Activated naive CD8-positive, alpha-beta T cell treated with anti-CD3 and anti-CD28 coated beads for 36 hours (primary cell): ENCODE data around the gene EPG5. TPM values are rescaled to one million over a fixed set of nuclear protein-coding genes. Genes with fewer than 3 reads are reported as not detected.
"Not testable (repeated sequence)": the region's sequence is repeated elsewhere in the genome, so short reads cannot be mapped to it uniquely, and the experiment has no call there.

Experiments
- DNase-seq: peaks from one replicate; pipeline ENCODE4 v3.0.0; 2021
- H3K27ac Mint-ChIP-seq: one replicate; pipeline ENCODE4 v1.8.0; 2022; ENCODE audit warnings: mild to moderate bottlenecking, moderate library complexity, mixed read lengths
- H3K27me3 Mint-ChIP-seq: one replicate; pipeline ENCODE4 v1.8.0; 2022; ENCODE audit warnings: mild to moderate bottlenecking, mixed read lengths
- H3K36me3 Mint-ChIP-seq: one replicate; pipeline ENCODE4 v1.8.0; 2021; ENCODE audit warnings: mild to moderate bottlenecking, mixed read lengths
- H3K4me1 Mint-ChIP-seq: one replicate; pipeline ENCODE4 v1.8.0; 2021; ENCODE audit warnings: mixed read lengths
- H3K4me3 Mint-ChIP-seq: one replicate; pipeline ENCODE4 v1.8.0; 2022; ENCODE audit warnings: mild to moderate bottlenecking, moderate library complexity, mixed read lengths
- H3K9me3 Mint-ChIP-seq: one replicate; pipeline ENCODE4 v1.8.0; 2022; ENCODE audit warnings: mixed read lengths
- total RNA-seq, 2 experiments: library from RNA; stranded (reverse); gene quantifications; one replicate each; pipeline ENCODE4 v1.2.3, GENCODE V29; 2021

The EPG5 gene
- total RNA-seq, 2 experiments from 2014 or later, result 12.9 to 13.8 TPM

DNA sequence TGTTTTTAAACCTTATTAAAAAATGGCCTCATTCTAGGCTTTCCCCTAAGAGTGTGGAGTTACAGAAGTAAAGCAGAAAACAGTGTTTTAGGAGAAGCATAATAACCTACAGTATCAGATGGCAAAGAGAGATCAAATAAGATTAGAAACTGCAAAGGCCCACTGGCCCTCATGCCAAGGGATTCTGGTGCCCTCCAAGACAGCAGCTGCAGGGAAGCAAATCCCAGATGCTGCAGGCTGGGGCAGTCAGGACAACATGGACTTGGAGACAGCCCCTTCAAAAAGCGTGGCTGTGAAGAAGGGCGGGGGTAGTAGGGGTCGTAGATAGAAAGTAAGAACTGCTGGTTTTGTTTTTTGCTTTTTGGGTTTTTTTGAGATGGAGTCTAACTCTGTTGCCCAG, 28.3 kb upstream of the EPG5 start:
- H3K27me3 Mint-ChIP-seq, result no peaks in the 10 kb centered on the region
- peak overlapping the region; percentile 26 for H3K27ac Mint-ChIP-seq
- H3K9me3 Mint-ChIP-seq, result peaks cover 3% of the 10 kb centered on the region

DNA sequence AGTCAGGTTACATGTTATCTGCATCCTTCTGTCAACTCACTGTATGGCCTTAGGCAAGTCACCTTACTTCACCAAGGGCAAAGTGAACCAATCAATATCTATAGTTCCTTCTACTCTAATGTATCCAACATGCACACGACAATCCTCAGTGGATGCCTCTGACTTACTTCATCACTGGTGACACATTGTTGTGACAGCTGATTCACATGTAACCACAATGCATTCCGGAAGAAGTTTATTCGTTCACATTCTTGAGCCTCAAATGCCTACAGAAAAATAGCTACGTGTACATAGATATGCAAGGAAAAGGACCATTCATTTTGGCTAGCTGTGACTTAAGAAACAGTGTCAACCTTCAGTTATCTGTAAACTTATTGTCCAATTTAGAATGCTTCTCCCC, 26.3 kb upstream of the EPG5 start:
- Mint-ChIP-seq H3K27ac (no peak overlapping the region), H3K36me3 (peaks cover 37% of the 10 kb centered on the region), H3K9me3 (peaks cover 3% of the 10 kb centered on the region), H3K4me3 (no peak overlapping the region), H3K27me3 (no peaks in the 10 kb centered on the region), H3K4me1 (peaks cover 14% of the 10 kb centered on the region)
- DNase-seq, result no peak

More for the DNA sequence above, 28.3 kb upstream of the EPG5 start:
- H3K4me3 Mint-ChIP-seq, result no peak overlapping the region
- H3K4me1 Mint-ChIP-seq, result peaks cover 25% of the 10 kb centered on the region
- DNase-seq, result no peak
- peaks cover 47% of the 10 kb centered on the region for H3K36me3 Mint-ChIP-seq

DNA sequence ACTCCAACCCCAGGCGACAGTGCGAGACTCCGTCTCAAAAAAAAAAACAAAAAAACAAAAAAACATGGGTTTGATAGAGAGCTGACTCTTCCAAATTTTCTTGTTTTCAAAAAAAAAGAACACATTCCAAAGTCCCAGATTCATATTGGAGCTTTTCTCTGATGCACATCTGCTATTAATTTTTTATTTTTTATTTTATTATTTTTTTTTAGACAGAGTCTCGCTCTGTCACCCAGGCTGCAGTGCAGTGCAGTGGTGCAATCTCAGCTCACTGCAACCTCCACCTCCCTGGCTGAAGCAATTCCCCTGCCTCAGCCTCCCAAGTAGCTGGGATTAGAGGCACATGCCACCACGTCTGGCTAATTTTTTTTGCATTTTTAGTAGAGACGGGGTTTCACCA, 25.4 kb upstream of the EPG5 start:
- H3K27ac Mint-ChIP-seq, H3K27me3 Mint-ChIP-seq, DNase-seq, H3K4me1 Mint-ChIP-seq, H3K4me3 Mint-ChIP-seq, H3K9me3 Mint-ChIP-seq: not testable (repeated sequence)
- H3K36me3 Mint-ChIP-seq, result peaks cover 31% of the 10 kb centered on the region

DNA sequence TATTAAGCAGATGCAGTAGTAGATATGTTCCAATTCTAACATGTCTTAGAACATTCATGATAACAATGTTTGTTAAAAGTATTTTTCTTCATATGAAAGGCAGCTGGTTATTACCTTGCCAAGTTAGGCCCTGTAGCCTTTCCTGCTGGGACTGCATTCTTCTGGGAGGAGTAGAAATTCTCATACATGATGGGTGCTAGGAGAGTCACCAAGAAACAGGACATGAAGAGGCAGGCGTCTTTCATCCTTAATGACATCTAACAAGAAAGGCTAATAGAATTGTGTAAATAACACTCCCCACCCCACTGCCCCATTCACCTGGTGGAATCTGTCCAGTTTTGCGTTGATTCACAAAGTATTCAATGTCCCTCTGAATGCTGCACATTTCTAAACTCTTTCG, 24.7 kb upstream of the EPG5 start:
- no peak for DNase-seq
- H3K4me3 Mint-ChIP-seq, result no peak overlapping the region
- no peaks in the 10 kb centered on the region for H3K9me3 Mint-ChIP-seq
- H3K27me3 Mint-ChIP-seq, result no peaks in the 10 kb centered on the region
- H3K36me3 Mint-ChIP-seq, result peaks cover 26% of the 10 kb centered on the region
- peaks cover 2% of the 10 kb centered on the region for H3K4me1 Mint-ChIP-seq
- no peak overlapping the region for H3K27ac Mint-ChIP-seq

DNA sequence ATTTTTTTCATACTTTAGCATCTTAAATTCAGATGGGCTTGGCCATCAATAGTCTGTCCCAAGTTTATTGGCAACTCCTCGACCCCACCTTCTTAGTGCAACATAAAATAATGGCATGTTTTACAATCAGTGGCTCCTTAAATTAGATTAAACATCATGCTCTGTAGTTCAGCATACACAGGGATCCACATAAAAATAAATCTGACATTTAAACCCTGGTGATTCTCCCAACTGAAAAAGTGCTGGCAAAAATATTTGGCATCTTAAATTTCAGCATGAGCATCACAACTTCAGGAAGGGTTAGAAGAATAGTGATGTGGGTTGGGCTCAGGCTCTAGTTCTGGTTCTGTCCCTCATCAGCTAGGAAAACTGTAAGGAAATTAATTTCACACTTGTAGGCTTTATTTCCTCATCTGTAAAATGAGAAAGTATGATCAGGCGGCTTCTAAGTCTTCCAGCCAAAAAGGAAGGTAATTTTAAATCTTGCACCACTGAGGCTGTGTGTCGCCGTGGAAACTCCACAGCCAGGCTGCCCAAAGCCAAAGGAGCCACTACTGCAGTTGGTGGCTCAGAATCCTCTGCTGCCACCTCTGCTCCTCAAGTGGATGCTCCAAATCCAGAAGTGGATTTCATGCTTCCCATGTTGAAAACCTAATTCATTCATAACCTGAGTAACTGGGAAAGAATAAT, 17.6 kb upstream of the EPG5 start:
- peaks cover 7% of the 10 kb centered on the region for H3K36me3 Mint-ChIP-seq
- H3K4me3 Mint-ChIP-seq, result no peak overlapping the region
- H3K27me3 Mint-ChIP-seq, result no peaks in the 10 kb centered on the region
- DNase-seq, result no peak
- H3K9me3 Mint-ChIP-seq, result no peaks in the 10 kb centered on the region
- H3K27ac Mint-ChIP-seq, result no peak overlapping the region
- peaks cover 3% of the 10 kb centered on the region for H3K4me1 Mint-ChIP-seq

DNA sequence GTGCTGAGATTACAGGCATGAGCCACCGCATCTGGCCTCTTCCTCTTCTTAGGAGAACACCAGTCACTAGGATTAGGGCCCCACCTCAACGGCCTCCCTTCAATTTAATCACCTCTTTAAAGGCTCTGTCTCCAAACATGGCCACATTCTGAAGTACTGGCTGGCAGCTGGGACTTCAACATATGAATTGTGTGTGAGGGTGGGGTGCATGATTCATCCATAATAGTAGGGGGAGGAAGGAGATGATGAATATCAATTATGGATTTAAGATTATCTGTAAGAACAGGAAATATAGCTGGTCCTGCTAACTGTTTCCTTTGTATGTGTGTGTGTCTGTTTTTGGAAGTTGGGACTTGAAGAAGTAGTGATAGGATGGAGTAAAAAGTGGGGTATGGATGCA, 14.7 kb upstream of the EPG5 start:
- Mint-ChIP-seq H3K36me3 (no peaks in the 10 kb centered on the region), H3K9me3 (no peaks in the 10 kb centered on the region), H3K4me3 (no peak overlapping the region), H3K27ac (no peak overlapping the region), H3K27me3 (no peaks in the 10 kb centered on the region), H3K4me1 (peaks cover 3% of the 10 kb centered on the region)
- DNase-seq, result no peak

DNA sequence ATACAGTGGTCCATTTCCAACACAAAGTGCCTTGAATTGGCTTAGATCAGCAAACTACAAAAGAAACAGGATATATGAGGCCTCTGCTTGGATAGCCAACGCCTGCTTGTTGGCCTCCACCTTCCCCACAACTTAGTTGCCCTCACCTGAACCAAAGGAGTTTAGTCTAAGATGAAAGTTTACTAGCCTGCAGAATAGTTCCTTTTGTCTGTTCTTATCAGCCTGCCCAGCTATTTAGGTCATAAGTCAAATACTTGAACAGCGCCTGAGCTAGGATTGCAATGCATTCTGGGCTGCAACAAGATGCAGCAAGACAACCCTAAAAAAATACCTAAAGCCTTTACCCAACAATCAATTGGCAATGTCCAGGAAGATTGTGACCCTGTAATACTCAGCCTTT, 13.1 kb upstream of the EPG5 start:
- Mint-ChIP-seq H3K4me1 (peaks cover 3% of the 10 kb centered on the region), H3K9me3 (no peaks in the 10 kb centered on the region), H3K36me3 (no peaks in the 10 kb centered on the region), H3K27me3 (no peaks in the 10 kb centered on the region), H3K27ac (no peak overlapping the region), H3K4me3 (no peak overlapping the region)
- DNase-seq, result no peak

DNA sequence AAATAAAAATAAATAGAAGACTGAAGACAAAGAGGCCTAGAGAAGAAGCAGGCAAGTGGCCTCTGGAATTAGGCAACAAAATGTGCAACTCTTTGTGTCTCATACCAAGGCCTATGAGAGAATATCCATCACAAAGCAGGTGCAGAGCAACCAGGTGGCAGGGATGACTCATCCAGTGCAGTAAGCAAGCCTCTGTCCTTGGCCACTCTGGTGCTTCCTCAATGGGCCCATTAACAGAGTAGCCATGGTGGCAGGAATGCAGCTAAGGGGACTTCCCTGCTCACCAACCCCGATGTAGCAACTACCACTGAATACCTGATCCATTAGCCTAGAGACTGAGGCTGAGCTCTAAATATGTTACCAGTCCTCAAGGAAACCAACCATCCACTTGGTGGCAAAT, 11.0 kb upstream of the EPG5 start:
- H3K4me3 Mint-ChIP-seq, result no peak overlapping the region
- no peaks in the 10 kb centered on the region for H3K27me3 Mint-ChIP-seq
- peaks cover 10% of the 10 kb centered on the region for H3K4me1 Mint-ChIP-seq

DNA sequence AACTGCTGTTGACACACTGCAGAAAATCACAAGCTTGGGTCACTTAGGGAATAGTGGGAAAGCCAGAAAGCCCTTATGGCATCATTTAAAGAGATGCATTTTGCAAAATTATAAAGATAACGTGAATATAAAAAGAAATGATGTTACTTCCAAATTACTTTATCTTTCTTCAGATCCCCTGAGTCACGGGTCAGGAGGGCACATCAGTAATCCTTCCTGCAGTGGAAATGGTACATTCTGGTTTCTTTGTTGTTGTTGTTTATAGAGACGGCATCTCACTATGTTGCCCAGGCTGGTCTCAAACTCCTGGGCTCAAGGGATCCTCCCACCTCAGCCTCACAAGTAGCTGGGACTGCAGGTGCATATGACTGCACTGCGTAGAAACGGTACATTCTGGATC, 9.8 kb upstream of the EPG5 start:
- DNase-seq, result no peak
- Mint-ChIP-seq H3K27ac (no peak overlapping the region), H3K27me3 (no peaks in the 10 kb centered on the region), H3K9me3 (no peaks in the 10 kb centered on the region), H3K4me1 (peaks cover 8% of the 10 kb centered on the region), H3K36me3 (no peaks in the 10 kb centered on the region), H3K4me3 (no peak overlapping the region)

More for the DNA sequence above, 11.0 kb upstream of the EPG5 start:
- Mint-ChIP-seq H3K27ac (no peak overlapping the region), H3K9me3 (no peaks in the 10 kb centered on the region), H3K36me3 (no peaks in the 10 kb centered on the region)
- no peak for DNase-seq

DNA sequence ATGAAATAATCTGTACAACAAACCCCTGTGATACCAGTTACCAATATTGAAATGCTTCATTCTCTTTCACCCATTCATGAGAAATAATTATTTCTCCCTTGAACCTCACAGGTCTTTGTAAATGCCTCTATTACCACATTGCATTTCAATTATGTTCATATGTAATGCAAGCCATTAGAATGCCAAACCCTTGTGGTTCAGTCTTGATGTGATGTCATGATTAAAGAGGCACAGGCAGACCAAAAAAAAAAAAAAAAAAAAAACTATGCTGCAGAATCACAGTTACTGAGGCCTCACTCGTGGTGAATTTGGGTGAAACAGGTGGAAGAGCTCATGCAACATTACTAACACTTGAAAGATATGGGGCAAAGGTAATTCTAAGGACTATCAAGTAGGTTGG, 9.4 kb upstream of the EPG5 start:
- no peak for DNase-seq
- Mint-ChIP-seq H3K36me3 (no peaks in the 10 kb centered on the region), H3K9me3 (no peaks in the 10 kb centered on the region), H3K27me3 (no peaks in the 10 kb centered on the region), H3K4me3 (no peak overlapping the region), H3K4me1 (peaks cover 8% of the 10 kb centered on the region), H3K27ac (no peak overlapping the region)

DNA sequence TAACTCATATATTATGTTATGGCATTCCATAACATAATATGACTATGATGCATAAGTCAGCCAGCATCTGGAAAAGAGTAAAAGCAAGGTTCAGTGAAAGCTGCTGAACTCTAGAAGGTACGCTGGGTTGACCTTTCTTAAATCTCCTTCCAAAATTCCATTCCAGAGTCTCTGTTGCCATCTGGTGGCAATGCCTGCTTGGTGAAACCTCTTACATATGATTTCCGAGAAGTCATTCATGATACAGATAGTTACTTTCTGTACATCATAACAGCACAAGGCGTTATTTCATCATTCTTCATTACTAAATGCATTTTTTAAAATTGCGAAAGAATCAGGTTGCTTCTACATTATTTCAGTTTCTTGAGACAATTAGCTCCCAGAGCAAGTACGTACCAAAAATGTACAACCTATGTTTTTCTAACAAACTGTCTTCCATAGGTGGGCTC, 7.0 kb upstream of the EPG5 start:
- Mint-ChIP-seq H3K36me3 (no peaks in the 10 kb centered on the region), H3K9me3 (no peaks in the 10 kb centered on the region), H3K27me3 (no peaks in the 10 kb centered on the region), H3K27ac (peak overlapping the region; percentile 88), H3K4me1 (peaks cover 8% of the 10 kb centered on the region), H3K4me3 (no peak overlapping the region)
- DNase-seq, result peak; percentile 66

DNA sequence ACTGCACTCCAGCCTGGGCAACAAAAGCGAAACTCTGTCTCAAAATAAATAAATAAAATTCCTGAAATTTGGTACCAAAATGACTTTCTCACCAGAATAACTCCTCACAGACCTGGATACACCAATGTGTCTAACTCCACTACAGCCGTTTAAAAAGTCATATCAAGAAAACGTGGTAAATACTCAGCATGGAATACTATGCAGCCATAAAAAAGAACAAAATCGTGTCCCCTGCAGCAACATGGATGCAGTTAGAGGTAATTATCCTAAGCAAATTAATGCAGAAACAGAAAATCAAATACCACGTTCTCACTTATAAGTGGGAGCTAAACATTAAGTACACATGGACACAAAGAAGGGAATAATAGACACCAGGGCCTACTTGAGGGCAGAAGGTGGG, 2.2 kb downstream of the EPG5 start:
- peaks cover 17% of the 10 kb centered on the region for H3K36me3 Mint-ChIP-seq
- not testable (repeated sequence) for H3K27ac Mint-ChIP-seq, H3K27me3 Mint-ChIP-seq, DNase-seq, H3K9me3 Mint-ChIP-seq
- H3K4me3 Mint-ChIP-seq, result peak overlapping the region; percentile 60
- peaks cover 48% of the 10 kb centered on the region for H3K4me1 Mint-ChIP-seq

DNA sequence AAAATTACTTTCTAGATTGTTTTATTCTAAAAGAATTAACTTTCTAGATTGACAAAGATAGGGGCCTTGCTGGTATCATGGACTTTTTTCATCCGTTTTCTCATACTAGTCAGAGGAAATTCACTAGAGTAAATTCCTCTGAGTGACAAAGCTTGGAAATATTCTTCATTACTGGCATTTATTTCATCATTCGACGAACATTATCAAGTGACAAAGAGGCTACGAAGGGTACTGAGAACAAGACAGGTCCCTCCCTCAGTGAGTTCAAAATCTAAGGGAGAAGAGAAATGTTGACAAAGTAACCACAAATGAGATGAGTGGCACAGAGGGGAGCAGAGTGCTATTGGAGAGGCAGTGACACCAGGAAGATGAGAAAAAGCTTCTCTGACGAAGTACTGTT, 4.3 kb downstream of the EPG5 start:
- DNase-seq, result no peak
- H3K27ac Mint-ChIP-seq, result peak overlapping the region; percentile 85
- peak overlapping the region; percentile 23 for H3K4me3 Mint-ChIP-seq
- no peaks in the 10 kb centered on the region for H3K9me3 Mint-ChIP-seq
- H3K4me1 Mint-ChIP-seq, result peaks cover 53% of the 10 kb centered on the region
- H3K36me3 Mint-ChIP-seq, result peaks cover 17% of the 10 kb centered on the region
- no peaks in the 10 kb centered on the region for H3K27me3 Mint-ChIP-seq

DNA sequence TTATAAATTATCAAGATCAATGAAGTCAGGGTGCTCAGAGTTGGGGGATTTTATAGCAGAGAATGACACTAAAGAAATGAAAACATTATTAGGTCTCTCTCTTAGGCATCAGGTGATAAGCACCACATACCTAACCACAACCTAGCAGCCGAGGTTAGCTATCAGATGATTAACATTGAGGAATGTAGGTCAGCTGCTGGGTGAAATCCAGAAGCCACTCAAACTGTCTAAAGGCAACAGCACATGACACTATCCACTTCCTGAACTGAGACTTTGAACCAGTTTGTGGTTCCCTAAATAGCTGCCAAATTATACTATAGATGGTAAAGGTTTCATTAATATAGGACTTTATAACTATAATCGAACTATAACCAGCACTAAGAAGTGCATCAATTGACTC, 4.7 kb downstream of the EPG5 start:
- DNase-seq, result peak; percentile 17
- Mint-ChIP-seq H3K4me3 (no peak overlapping the region), H3K27ac (peak overlapping the region; percentile 85), H3K27me3 (no peaks in the 10 kb centered on the region), H3K36me3 (peaks cover 17% of the 10 kb centered on the region), H3K9me3 (no peaks in the 10 kb centered on the region), H3K4me1 (peaks cover 53% of the 10 kb centered on the region)

DNA sequence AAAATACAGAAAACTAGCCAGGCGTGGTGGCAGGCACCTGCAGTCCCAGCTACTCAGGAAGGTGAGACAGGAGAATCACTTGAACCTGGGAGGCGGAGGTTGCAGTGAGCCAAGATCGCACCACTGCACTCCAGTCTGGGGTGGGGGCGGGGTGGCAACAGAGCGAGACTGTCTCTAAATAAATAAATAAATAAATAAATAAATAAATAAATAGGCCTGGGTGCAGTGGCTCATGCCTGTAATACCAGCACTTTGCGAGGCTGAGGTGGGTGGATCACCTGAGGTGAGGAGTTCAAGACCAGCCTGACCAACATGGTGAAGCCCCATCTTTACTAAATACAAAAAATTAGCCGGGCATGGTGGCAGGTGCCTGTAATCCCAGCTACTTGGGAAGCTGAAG, 7.6 kb downstream of the EPG5 start:
- not testable (repeated sequence) for H3K27me3 Mint-ChIP-seq, H3K36me3 Mint-ChIP-seq, H3K9me3 Mint-ChIP-seq, DNase-seq, H3K4me3 Mint-ChIP-seq, H3K27ac Mint-ChIP-seq
- H3K4me1 Mint-ChIP-seq, result peaks cover 49% of the 10 kb centered on the region

DNA sequence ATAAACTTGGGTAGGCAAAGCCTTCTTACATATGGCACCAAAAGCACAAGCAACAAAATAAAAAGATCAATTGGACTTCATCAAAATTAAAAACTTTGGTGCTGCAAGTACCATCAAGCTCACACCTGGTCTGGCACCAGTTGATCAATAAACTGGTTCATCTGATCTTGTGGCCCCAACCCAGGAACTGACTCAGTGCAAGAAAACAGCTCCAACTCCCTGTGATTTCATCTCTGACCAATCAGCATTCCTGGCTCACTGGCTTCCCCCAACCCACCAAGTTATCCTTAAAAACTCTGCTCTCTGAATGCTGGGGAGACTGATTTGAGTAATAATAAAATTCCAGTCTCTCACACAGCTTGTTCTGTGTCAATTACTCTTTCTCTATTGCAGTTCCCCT, 8.4 kb downstream of the EPG5 start:
- DNase-seq, result no peak
- no peak overlapping the region for H3K27ac Mint-ChIP-seq
- peaks cover 45% of the 10 kb centered on the region for H3K4me1 Mint-ChIP-seq
- no peaks in the 10 kb centered on the region for H3K27me3 Mint-ChIP-seq
- H3K36me3 Mint-ChIP-seq, result peaks cover 15% of the 10 kb centered on the region
- no peak overlapping the region for H3K4me3 Mint-ChIP-seq
- no peaks in the 10 kb centered on the region for H3K9me3 Mint-ChIP-seq
